Brain microvascular endothelial cell (primary cell): ENCODE data around the gene SUFU.
A peak's percentile ranks its signal among the peaks of the same experiment; 100 is the strongest.

Source experiments
- DNase-seq: peaks from one replicate; pipeline ENCODE4 v3.0.0-alpha.2; 2020
- H3K27ac ChIP-seq: fragments of 250-450 bp; sonication (Bioruptor Pico); 2 replicates; pipeline ENCODE4 v1.5.1; 2020; ENCODE audit warnings: mild to moderate bottlenecking, moderate library complexity
- H3K27me3 ChIP-seq: fragments of 250-450 bp; sonication (Bioruptor Pico); replicated peaks from 2 replicates; pipeline ENCODE4 v1.5.1; 2020; ENCODE audit warnings: mild to moderate bottlenecking
- H3K36me3 ChIP-seq: fragments of 250-450 bp; sonication (Bioruptor Pico); replicated peaks from 2 replicates; pipeline ENCODE4 v1.5.1; 2020; ENCODE audit warnings: mild to moderate bottlenecking
- H3K4me3 ChIP-seq: 2 replicates; pipeline ENCODE4 v1.5.1; 2011; ENCODE audit warnings: low read depth, mild to moderate bottlenecking, control low read depth, low read length, moderate library complexity
- in situ Hi-C: cut with HindIII; loops from 2 replicates; pipeline ENCODE4 v1.10.0; 2017; ENCODE audit warnings: low sequenced_read_pairs, low pct_ligation_motif_present
- TF ChIP-seq, protein P1 (sequence below): IDR thresholded peaks from 2 replicates; pipeline ENCODE4 v1.5.1; 2011; ENCODE audit warnings: low read depth, mild to moderate bottlenecking, moderate library complexity, low read length, control low read depth, inconsistent platforms; ENCODE audit errors: missing control alignments

Gene SUFU

GRCh38 chr10:102641880-102642735, 138.3 kb downstream of the SUFU start:
- TF ChIP-seq, protein P1, sequence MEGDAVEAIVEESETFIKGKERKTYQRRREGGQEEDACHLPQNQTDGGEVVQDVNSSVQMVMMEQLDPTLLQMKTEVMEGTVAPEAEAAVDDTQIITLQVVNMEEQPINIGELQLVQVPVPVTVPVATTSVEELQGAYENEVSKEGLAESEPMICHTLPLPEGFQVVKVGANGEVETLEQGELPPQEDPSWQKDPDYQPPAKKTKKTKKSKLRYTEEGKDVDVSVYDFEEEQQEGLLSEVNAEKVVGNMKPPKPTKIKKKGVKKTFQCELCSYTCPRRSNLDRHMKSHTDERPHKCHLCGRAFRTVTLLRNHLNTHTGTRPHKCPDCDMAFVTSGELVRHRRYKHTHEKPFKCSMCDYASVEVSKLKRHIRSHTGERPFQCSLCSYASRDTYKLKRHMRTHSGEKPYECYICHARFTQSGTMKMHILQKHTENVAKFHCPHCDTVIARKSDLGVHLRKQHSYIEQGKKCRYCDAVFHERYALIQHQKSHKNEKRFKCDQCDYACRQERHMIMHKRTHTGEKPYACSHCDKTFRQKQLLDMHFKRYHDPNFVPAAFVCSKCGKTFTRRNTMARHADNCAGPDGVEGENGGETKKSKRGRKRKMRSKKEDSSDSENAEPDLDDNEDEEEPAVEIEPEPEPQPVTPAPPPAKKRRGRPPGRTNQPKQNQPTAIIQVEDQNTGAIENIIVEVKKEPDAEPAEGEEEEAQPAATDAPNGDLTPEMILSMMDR, result no peak
- H3K4me3 ChIP-seq, result peak overlapping the region; percentile 85
- peak overlapping the region; percentile 81 for H3K27ac ChIP-seq
- no peaks in the 10 kb centered on the region for H3K36me3 ChIP-seq
- in situ Hi-C loops, result no loop called here
- DNase-seq, result peak; percentile 98
- no peaks in the 10 kb centered on the region for H3K27me3 ChIP-seq

DNA sequence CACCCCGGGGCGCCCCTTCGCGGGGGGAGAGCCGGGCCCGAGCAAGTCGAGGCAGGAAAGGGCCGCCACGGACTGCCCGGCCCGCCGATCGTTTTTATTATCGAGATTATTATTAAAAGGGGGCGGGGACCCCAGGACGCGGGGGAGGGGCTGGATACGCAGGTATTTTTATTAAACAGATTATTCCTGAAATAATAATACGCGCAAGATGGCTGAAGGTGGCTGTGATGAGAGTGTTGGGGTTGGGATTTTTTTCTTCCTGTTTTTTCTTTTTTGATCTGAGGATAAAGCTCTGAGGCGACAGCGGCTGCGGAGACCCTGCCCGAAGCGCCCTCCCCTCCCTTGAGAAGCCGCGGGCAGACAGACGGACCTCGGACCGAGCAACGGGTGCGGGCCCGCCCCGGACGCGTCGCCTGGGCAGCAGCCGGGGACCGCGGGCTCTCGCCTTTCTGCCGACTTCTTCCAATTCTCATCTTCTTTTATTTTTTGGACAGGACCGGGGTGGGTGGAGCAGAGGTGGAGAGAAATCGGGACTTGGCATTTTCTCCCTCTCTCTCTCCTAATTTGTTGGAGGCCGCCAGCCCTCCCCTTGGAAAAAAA, 139.1 kb downstream of the SUFU start:
- no peaks in the 10 kb centered on the region for H3K27me3 ChIP-seq
- peak overlapping the region; percentile 85 for H3K4me3 ChIP-seq
- H3K27ac ChIP-seq, result peak overlapping the region; percentile 81
- peak; percentile 56 for DNase-seq
- peaks cover under 1% of the 10 kb centered on the region for H3K36me3 ChIP-seq
- in situ Hi-C loops, result no loop called here
- TF ChIP-seq, protein P1, result no peak

DNA sequence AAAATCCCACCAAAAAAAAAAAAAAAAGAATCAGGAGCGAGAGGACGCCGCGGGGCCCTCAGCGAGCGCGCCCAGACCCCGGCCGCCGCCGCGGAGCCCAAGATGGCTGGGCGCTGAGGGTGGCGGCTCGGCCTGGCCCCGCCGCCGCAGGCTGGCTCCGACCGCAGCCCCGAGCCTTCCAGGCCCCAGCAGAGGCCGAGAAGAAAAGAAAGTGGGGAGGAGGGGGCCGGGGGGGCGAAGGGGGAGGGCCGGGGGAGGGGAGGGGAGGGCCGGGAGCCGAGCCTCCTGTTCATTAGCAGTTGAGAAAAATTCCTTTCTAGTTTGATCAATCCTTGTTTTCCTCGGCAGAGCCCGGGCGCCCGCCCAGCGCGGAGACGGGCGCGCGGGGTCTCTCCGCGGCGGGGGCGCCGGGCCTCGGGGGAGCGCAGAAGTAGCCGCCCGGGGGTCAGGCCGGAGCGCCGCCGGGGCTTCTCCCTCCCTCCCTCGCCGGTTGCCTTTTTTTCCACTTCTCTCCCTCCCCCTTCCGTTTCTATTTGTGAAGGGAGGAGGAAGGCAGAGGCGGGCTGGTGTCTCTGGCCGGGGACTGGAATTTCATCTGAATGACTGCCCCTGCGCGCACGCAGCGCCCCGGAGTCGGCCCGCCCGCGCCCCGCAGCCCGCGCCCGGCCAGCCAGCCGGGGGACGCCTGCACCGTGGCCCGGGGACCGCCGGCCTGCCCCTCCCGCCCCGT, 139.7 kb downstream of the SUFU start:
- Histone ChIP-seq H3K4me3 (peak overlapping the region; percentile 85), H3K36me3 (peaks cover 6% of the 10 kb centered on the region), H3K27me3 (no peaks in the 10 kb centered on the region), H3K27ac (peak overlapping the region; percentile 81)
- TF ChIP-seq, protein P1, result no peak
- in situ Hi-C loops, result no loop called here
- peak; percentile 70 for DNase-seq

DNA sequence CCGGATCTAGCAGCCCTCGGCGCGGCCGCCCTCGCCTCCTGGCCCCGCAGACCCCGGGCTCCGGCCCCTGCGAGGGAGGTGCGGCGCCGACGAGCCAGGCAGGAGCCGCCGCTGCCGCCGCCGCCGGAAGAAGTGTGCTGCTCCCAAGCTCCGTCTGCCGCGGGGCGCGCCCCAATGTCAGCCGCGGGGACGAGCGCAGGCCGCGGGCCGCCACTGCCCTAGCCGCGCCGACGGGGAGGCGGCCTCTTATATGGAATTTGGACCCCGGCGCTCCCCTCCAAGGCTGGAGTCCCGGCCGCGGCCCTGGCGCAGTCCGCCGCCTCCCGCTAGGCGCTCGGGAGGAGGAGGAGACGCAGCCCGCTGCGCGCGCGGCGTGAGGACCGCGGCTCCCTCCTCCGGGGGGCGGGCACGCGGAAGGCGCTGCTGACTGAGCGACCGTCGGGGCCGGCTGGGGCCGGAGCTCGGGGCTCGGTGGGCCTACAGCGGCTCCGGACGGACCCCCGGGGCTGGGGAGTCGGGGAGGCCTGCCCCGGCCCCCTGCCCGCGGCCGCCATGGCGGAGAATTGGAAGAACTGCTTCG, 140.4 kb downstream of the SUFU start, which contains the start of gene TRIM8:
TSS of gene TRIM8 (plus strand) at position 414 of the 580 bp plus-strand sequence. CDS start at position 553, 139 bp downstream.
- TF ChIP-seq, protein P1, result no peak
- Histone ChIP-seq H3K27ac (peak within 1 kb of the TSS; percentile 81), H3K27me3 (no peaks in the 10 kb centered on the region), H3K4me3 (peak within 1 kb of the TSS; percentile 85), H3K36me3 (peaks cover 6% of the 10 kb centered on the region)
- DNase-seq, result no peak
- in situ Hi-C loops, result no loop called here

DNA sequence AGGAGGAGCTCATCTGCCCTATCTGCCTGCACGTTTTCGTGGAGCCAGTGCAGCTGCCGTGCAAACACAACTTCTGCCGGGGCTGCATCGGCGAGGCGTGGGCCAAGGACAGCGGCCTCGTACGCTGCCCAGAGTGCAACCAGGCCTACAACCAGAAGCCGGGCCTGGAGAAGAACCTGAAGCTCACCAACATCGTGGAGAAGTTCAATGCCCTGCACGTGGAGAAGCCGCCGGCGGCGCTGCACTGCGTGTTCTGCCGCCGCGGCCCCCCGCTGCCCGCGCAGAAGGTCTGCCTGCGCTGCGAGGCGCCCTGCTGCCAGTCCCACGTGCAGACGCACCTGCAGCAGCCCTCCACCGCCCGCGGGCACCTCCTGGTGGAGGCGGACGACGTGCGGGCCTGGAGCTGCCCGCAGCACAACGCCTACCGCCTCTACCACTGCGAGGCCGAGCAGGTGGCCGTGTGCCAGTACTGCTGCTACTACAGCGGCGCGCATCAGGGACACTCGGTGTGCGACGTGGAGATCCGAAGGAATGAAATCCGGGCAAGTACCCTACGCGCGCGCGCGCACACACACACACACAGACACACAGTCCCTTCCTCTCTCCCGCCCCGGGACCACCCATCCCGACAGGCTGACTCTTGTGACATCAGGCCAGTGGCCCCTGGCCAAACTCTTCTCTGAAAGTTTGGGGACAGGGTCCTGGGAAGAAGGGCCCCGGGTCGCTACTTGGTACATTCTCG, 141.0 kb downstream of the SUFU start:
- Histone ChIP-seq H3K27ac (peak overlapping the region; percentile 81), H3K27me3 (no peaks in the 10 kb centered on the region), H3K36me3 (peaks cover 6% of the 10 kb centered on the region), H3K4me3 (peak overlapping the region; percentile 85)
- peak; percentile 43 for DNase-seq
- in situ Hi-C loops, result no loop called here
- TF ChIP-seq, protein P1, result peak; percentile 67
